SW480 (cell line): ENCODE data around the gene MSN.
"Not testable (repeated sequence)": the region's sequence is repeated elsewhere in the genome, so short reads cannot be mapped to it uniquely, and the experiment has no call there.

Experiments used
- DNase-seq: peaks from one replicate; pipeline ENCODE4 v3.0.0-alpha.2; 2016; ENCODE audit warnings: low spot score

The MSN gene

DNA sequence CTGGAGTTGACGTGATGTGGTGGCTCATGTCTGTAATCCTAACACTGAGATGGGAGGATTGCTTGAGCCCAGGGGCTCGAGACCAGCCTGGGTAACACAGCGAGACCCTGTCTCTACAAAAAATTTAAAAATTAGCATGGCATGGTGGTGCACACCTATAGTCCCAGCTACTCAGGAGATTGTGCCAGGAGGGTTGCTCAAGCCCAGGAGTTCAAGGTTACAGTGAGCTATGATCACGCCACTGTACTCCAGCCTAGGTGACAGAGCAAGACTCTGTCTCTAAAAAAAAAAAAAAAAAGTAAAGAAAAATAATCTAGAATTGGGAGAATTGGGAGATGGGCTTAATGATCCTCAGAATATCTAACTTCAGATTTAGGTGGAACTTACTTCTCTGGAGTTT, 51.1 kb downstream of the MSN start:
- no peak for DNase-seq

DNA sequence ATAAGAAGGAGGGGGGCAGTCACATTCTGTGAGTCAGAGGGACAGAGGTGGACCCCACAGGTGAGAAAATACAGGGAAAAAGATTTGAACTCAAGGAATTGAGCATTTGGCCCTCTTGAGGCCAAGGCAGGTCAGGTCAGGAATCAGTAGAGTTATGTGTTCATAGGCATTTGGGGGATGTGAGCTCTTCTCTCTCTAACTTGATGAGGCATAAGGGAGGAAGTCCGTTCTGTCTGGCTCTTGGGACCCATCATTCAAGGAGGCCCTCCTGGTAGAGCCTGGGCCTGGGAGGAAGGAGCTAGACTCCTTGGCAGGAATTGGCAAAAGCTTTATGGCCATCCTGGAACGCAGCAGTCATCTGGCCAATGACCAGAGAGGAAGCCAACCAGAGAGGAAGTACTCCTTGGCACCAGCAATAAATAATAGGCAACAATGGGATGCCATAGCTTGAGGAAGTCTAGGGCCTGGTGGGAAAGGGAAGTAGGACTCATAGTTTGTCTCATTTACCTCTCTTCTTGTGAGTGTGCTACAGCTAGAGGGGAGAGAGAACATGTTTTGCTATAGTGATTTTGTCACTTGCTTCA, 53.0 kb downstream of the MSN start:
- no peak for DNase-seq

DNA sequence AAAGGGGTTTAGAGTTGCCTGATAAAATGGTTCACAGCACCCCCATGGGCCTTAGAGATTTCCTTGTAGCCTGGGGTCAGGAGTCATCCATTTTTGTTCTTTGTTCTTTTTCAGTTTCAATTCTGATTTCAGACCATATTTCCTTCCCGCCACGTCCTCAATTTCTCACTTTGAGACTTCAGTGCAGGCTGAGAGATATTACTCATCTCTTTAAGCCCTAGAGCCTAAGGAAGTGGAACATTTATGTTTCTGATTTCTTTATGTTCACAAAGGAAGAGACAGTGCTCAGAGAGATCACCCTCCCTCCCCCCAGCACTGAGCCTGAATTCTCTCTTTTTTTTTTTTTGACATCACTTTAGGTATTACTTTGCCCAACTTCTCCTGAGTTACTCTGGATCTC, 56.3 kb downstream of the MSN start:
- no peak for DNase-seq

DNA sequence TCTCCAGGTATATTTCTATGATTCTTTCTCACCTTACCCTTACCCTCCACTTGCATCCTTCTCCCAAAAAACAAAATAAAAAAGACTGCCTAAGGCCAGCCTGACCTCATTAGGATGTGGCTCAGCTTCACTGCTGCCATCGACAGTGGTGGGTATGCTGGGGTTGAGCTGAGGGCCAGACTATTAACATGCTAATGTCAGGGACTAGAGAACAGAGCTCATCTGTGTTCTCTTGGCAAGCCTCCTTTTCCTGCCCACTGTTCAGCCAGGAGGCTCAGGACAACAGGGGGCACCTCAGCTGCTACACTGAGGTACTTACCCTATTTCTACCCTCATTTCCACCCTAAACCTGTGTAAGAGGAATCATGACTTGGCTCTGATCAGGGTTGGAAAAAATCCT, 59.3 kb downstream of the MSN start:
- no peak for DNase-seq

DNA sequence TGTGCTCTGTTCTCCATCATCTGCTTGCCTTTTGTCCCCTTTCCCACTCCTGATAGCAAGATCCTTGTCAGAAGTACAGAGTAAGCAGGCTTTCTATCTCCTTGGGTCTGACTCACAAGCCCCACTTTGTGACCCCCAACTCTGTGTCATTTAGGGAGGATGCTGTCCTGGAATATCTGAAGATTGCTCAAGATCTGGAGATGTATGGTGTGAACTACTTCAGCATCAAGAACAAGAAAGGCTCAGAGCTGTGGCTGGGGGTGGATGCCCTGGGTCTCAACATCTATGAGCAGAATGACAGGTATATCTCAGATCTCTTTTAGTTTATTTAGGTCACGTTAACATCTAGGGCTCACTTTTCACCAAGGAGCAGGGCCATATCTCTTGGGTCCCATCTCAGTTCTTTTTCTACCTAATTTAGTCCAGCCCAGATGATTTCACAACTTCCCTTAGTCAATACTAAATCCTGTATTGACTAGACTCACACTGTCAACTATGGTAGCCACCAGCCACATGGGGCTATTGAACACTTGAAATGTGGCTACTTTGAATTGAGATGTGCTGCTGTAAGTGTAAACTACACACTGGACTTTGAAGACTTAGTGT, 64.3 kb downstream of the MSN start:
- no peak for DNase-seq

DNA sequence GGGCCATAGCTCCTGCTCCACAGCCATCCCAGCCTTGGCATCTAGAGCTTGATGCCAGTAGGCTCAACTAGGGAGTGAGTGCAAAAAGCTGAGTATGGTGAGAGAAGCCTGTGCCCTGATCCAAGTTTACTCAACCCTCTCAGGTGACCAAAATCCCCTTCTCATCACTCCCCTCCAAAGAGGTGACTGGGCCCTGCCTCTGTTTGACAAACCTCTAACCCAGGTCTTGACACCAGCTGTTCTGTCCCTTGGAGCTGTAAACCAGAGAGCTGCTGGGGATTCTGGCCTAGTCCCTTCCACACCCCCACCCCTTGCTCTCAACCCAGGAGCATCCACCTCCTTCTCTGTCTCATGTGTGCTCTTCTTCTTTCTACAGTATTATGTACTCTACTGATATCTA, 73.5 kb downstream of the MSN start:
- DNase-seq, result no peak

DNA sequence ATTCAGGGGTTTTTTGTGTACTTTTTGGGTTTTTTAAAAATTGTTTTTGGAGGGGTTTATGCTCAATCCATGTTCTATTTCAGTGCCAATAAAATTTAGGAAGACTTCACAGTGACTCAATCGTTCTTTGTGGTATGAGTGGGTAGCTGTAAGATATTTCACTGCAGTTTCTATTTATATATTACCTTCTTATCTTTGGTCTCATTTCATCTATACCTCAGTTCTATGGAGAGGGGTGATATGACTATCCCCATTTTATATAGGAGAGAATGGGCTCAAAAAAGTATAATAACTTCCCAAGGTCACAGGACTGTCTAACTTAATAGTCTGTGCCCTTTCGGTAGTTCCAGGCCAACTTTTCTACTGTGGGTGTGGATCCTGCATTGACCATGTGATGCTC, 74.4 kb downstream of the MSN start:
- DNase-seq, result no peak

DNA sequence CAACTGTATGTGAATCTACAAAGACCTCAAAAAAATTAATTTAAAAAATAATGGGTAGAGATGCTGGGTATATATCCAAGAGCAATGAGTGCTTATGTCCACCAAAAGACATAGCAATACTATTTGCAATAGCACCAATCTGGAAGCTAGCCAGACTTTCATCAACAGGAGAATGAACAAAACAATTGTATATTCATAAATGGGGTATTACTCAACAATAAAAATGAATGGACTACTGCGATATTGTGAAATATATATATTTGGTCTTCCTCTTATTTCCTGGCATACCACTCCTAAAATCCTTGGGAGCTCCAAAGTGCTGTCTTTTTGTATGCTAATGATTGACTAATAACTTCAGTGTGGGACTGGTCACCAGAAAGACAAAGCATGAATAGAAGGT, 77.5 kb downstream of the MSN start:
- no peak for DNase-seq

DNA sequence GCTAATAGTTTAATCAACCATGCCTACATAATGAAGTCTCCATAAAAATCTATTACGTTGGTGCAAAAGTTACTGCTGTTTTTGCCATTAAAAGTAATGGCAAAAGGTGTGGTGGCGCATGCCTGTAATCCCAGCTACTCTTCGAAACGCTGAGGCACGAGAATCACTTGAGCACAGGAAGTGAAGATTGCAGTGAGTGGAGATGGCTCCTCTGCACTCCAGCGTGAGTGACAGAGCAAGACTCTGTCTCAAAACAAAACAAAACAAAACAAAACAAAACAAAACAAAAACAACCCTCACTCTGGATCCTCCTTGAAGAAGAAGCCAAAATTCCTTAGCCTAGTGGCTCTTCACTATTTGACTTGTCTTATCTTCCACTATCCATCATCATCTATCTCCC, 78.0 kb downstream of the MSN start:
- DNase-seq, result no peak

DNA sequence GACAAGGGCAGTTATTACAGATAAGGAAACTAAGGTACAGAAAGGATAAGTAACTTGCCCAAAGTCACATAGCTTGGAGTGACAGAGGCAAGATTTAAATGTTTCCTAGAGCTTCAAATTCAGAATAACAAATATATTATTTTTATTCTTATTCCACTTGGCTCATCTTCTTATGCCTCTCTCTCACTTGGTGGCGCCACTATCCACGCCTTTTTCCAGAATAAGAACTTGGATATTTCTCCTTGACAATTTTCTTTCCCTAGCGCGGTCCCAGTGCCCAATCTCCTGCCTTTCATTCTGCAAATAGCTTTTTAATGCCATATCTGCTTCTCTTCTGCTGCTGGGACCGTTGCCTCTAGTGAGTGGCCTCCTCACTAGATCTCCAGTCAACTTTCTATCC, 78.5 kb downstream of the MSN start:
- peak; percentile 2 for DNase-seq

DNA sequence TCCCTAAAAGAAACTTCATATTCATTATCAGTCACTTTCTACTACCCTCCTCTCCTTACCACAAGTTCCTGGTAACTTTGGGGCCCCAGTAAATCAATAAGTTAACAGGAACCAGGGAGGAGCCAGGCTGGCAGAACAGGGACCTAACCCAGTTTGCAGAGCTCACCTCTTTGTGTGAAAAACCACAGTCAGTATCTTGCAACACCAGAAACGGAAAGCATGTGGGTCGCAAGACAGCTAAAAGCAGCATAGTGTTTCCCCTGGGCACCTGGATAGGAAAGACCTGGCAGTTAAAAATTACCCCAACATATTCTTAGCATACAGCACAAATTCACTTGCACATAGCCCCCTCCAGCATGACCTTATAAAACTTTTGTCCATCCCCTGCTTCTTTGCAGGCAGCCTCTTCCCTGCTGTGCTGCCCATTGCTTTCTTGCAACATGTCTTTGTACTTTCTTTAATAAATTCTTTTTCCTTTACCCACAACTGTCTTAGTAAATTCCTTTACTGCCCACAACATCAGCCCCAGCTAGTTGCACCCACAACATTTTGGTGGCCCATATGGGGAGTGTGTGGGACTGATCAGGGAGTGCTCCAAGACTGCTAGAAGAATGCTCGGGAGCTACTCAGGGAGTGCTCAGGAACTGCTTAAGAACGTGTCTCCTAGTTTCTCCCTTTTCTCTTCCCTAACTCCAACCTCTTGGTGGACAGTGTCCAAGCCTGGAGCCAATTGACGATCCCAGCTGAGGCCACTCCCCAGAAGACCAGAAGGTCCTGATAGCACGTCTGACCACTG, 83.4 kb downstream of the MSN start:
- no peak for DNase-seq

DNA sequence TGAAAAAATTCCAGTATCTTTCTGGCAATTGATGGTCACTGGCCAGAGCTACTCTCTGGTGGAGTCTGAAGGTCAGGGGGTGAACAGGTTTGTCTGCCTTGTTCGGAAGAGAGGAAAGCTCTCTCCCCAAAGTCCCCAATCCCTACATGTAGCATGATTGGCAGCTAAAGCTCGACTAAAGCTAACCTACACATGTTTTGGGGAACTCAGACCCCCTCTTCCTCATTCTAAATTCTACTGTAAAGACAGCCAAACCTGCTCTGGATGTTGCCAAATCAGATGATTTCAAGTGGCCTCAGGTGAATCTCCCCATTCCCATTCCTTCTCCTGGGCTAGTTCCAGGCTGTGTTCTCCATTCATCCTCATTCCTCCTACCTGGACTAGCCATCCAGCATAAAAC, 84.1 kb downstream of the MSN start:
- DNase-seq, result no peak

DNA sequence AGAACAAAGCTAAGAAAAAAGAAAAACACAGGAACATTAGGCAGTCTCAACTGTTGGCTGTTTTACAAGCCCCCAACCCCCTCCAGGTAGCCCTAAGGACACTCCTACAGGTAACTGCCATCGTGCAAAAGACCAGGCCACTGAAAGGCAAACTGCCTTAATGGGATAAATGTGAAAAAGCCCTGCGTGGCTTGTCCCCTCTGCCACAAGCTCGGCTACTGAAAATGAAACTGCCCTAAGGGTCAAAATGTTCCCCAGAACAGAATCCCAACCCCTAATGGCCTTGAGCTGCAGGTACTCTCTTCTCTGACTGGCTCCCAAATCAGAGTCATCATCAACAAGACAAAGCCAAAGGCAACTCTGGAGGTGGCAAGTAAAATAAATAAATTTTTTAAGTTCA, 84.8 kb downstream of the MSN start:
- DNase-seq, result no peak

DNA sequence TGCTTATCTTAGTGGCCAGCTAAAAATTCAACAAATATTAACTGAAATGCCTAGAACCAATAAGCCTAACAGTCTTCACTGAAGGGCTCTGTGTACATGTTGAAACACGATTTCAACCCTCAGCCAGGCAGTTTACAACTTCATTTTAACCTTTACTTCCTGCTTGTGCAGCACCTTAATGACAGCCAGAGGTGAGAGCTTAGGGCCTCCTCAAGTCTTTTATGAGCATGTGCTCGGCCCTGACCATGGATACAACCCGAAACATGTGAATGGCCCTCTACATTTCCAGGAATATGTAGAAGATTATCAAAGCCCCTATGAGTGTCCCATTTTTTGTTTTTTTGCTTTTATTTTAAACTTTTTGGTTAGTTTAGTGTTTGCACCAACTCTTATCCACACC, 88.3 kb downstream of the MSN start:
- no peak for DNase-seq

DNA sequence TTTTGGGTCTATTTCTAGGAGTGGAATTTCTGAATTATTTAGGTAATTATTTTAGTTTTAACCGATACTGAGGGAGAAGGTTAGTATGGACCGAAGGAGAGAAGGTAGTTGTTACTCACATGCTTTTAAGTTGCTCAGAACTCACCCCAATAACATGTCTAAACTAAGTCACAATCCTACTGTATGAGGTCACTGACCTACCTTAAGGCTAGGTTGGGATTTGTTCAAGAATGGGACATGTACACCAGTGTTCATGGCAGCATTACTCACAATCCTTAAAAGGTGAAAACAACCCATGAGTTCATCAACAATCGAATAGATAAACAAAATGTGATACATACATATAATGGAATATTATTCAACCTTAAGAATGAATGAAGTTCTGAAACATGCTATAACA, 90.5 kb downstream of the MSN start:
- DNase-seq, result no peak

DNA sequence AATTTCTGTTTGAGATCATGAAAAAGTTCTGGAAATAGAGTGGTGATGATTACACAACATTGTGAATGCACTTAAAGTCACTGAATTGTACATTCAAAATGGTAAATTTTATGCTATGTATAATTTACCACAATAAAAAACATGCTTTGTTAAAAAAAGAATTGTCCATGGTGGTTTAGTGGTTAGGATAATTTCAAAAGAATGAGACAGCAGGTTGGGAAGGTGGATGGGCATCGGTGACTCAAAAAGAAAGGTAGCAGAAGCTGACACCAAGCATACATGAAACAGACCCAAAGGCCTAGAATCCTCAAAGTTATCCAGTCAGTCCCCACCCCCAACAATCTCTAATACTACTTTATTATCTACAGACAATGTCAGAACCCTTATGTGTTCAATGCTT, 91.1 kb downstream of the MSN start:
- no peak for DNase-seq

DNA sequence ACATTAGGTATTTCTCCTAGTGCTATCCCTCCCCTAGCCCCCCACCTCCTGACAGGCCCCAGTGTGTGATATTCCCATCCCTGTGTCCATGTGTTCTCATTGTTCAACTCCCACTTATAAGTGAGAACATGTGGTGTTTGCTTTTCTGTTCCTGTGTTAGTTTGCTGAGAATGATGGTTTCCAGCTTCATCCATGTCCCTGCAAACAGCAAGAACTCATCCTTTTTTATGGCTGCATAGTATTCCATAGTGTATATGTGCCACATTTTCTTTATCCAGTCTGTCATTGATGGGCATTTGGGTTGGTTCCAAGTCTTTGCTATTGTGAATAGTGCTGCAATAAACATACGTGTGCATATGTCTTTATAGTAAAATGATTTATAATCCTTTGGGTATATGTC, 92.1 kb downstream of the MSN start:
- DNase-seq, result not testable (repeated sequence)

DNA sequence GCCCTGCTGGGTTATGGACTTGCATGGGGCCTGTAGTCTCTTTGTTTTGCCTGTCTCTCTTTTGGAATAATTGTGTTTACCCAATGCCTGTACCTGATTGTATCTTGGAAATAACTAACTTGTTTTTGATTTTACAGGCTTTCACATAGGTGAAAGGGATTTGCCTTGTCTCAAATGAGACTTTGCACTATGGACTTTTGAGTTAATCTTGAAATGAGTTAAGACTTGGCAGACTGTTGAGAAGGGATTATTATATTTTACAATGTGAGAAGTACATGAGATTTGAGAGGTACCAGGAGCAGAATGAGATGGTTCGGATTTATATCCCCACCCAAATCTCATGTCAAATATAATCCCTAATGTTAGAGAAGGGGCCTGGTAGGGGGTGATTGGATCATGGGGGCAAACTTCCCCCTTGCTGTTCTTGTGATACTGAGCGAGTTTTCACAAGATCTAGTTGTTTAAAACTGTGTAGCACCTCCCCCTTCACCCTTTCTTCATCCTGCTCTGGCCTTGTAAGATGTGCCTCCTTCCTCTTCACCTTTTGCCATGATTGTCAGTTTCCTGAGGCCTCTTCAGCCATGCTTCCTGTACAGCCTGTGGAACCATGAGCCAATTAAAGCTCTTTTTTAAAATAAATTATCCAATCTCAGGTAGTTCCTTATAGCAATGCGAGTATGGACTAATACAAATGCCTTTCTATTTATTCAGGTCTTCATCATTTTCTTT, 102.3 kb downstream of the MSN start:
- no peak for DNase-seq

DNA sequence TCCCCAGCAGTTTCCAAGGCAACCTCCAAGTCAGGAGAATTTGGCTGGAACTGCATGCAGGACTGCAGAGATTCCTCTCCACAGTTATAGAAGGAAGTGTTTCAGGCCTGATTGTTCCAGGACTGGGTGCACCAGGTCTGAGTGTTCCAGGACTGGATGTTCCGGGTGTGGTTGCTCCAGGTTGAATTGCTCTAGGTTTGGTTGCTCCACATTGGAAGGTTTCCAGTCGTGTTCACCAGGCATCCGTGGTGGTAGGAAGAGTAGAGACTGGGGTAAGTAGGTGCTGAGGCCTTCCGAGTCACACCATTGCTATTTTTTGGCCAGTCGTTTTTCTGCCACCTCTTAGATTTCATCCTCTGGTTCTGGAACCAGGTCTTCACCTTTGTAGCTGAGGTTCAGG, 105.4 kb downstream of the MSN start:
- DNase-seq, result no peak

DNA sequence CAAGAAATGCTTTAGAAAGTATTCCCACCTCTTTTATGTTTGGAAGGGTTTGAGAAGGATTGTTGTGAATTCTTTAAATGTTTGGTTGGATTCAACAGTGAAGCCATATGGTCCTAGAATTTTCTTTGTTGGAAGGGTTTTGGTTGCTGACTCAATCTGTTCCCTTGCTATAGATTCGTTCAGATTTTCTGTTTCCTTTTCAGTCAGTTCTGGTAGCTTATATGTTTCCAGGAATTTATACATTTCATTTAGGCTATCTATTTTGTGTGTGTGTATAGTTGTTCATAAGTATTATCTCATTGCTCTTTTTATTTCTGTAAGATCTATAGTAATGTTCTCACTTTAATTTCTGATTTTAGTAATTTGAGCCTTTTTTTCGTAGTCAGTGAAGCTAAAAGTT, 114.4 kb downstream of the MSN start:
- DNase-seq, result no peak

DNA sequence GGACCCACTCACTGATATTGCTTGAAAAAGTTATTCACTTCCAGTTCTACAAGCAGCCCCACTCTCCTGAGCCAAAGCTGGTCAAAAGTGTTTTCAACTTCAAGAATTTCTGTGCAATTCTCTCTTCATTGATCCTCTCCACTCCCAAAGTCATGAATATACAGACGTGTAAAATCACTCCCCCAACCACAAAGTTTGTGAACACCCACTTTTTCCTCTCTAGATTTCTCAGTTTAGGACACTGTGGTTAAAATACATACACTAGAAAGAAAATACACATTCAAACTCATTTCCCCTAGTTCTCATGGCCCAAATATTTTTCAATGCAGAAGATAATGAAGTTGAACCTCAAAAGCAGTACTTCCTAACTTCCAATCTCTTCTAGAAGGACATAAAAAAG, 116.3 kb downstream of the MSN start:
- no peak for DNase-seq
